Superior temporal gyrus (tissue), 1 donor: ENCODE data around the gene SLC37A3.
"Not testable (repeated sequence)": the region's sequence is repeated elsewhere in the genome, so short reads cannot be mapped to it uniquely, and the experiment has no call there.

ENCODE experiments used
- DNase-seq: peaks from one replicate; pipeline ENCODE4 v3.0.0-alpha.2; 2016; ENCODE audit errors: extremely low spot score

Gene SLC37A3, protein sequence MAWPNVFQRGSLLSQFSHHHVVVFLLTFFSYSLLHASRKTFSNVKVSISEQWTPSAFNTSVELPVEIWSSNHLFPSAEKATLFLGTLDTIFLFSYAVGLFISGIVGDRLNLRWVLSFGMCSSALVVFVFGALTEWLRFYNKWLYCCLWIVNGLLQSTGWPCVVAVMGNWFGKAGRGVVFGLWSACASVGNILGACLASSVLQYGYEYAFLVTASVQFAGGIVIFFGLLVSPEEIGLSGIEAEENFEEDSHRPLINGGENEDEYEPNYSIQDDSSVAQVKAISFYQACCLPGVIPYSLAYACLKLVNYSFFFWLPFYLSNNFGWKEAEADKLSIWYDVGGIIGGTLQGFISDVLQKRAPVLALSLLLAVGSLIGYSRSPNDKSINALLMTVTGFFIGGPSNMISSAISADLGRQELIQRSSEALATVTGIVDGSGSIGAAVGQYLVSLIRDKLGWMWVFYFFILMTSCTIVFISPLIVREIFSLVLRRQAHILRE

GRCh38 chr7:140397784-140398750 is at the start of gene SLC37A3:
SLC37A3 (minus strand) TSS chr7:140398530; CDS start chr7:140382526, 16,004 bp downstream.
- peak; percentile 85 for DNase-seq

GRCh38 chr7:140447841-140448240 is 49.5 kb upstream of the SLC37A3 start:
- DNase-seq: no peak

GRCh38 chr7:140446467-140446866 is 48.1 kb upstream of the SLC37A3 start:
- no peak for DNase-seq

DNA sequence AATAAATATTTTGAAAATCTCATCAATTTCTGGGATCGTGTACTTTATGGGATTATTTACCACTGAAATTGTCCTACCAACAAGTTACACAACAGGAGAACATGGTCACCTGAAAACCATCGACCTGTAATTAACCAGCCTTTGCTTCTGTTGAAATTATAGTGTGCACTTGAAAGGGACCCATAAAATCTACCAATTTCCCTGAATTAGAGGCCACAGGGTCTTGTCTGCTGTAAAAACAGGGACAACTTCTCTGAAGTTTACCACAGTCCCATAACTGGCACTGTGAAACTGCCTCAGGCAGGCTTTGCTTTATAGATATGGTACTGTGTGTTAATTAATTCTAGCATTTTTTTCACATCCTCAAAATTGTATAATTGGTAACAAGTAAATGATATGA is 43.2 kb upstream of the SLC37A3 start:
- DNase-seq: no peak

- DNase-seq: no peak
Observed at GRCh38 chr7:140440593-140440992, 42.3 kb upstream of the SLC37A3 start.

GRCh38 chr7:140439359-140439758 is 41.0 kb upstream of the SLC37A3 start:
- no peak for DNase-seq

DNA sequence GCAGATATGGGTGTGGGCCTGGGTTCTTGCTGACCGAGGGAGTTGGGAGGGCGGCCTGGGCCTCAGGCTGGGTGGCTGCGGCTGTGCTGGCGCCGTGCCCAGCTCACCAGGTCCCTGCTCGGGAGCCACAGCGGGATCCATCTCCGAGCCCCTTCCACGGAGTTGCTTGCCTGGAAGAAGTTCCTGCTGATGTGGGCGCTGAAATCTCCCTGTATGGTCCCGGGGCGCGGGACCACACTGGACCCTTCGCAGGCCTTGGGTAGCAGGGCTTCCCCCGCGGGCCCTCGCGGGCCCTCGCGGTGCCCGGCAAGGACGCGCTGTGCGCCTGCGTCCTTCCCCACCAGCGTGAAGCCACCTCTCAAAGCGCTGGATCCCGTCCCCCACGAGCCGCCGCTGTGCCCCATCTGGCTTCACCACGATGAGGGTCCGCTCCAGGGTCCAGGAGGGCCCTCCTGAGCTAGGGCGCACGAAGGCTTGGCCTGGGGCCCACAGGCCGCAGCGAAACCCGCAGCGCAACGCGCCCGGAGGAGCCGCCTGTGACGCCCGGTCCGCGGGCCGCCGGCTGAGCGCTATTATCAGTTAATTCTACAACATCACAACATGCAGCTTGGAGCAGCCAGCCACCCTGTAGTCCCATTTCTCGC is 37.0 kb upstream of the SLC37A3 start:
- no peak for DNase-seq

- DNase-seq: no peak
Observed at GRCh38 chr7:140433396-140433795, 35.1 kb upstream of the SLC37A3 start.

DNA sequence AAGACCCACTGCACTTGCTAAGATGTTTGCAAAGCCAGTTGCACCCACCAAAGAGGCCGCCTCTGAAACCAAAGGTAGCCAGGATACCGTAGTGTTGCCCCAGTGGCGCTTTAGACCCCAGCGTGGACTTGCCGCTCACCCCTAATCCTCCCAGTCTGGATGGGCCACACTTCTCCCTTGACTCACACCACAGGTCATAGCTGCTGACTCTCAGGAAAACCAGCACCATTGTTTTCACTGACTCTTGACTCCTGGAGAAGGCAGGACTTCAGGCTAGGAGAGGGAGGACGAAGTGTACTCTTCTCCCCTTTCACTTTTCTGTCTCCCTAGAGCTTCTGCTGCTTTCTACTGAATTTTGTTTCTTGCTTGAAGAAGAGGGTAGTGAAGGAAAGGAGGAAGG is 27.8 kb upstream of the SLC37A3 start:
- no peak for DNase-seq

DNA sequence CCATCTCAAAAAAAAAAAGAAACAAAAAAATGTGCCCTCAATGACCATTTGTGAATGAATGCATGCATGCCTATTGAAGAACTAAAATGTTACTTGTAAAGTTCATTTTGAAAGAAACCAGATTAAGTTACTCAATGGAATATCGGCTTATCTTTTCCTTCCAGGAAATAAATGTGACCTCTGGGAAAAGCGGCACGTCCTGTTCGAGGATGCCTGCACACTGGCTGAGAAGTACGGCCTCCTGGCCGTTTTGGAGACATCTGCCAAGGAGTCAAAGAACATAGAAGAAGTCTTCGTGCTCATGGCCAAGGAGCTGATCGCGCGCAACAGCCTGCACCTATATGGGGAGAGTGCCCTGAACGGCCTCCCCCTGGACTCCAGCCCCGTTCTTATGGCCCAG is 27.4 kb upstream of the SLC37A3 start:
- DNase-seq: no peak

DNA sequence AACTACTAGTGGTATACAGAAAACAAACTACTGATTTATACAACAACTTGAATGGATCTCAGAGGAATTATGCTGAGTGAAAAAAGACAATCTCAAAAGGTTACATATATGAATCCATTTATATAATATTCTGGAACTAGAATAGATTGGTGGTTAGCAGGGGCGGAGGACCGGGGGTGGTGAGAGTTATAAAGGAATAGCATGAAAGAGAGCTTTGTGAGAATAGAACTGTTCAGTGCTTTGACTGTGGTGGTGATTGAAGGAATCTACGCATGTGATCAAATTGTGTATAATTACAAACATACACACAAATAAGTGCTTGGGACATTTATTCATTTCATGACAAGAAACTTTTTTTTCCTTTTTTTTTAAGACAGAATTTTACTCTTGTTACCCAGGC is 25.2 kb upstream of the SLC37A3 start:
- DNase-seq: no peak

GRCh38 chr7:140421521-140421920 is 23.2 kb upstream of the SLC37A3 start:
- no peak for DNase-seq

DNA sequence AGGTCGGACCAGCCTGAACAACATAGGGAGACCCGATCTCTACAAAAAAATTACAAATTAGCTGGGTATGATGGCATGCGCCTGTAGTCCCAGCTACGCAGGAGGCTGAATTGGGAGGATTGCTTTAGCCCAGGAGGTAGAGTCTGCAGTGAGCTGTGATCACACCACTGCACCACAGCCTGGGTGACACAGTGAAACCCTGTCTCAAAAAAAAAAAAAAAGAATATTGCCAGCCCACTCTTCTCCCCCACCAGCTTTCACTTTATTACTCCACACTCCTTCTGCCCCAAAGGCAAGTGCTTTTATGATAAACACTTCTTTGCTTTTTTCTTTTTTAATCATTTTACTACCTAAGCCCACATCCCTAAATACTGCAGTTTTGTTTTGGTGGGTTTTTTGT is 20.3 kb upstream of the SLC37A3 start:
- no peak for DNase-seq

DNA sequence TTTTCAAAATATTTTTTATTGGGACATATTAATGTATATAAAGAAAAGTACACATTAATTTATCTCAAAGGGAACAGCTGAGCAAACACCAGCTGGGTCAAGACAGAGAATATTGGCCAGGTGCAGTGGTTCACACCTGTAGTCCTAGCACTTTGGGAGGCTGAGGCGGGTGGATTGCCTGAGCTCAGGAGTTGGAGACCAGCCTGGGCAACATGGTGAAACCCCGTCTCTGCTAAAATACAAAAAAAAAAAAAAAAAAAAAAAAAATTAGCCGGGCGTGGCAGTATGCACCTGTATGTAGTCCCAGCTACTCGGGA is 19.8 kb upstream of the SLC37A3 start:
- not testable (repeated sequence) for DNase-seq

GRCh38 chr7:140417456-140418155 is 19.3 kb upstream of the SLC37A3 start:
- no peak for DNase-seq

- DNase-seq: no peak
Observed at GRCh38 chr7:140416560-140416959, 18.2 kb upstream of the SLC37A3 start.

DNA sequence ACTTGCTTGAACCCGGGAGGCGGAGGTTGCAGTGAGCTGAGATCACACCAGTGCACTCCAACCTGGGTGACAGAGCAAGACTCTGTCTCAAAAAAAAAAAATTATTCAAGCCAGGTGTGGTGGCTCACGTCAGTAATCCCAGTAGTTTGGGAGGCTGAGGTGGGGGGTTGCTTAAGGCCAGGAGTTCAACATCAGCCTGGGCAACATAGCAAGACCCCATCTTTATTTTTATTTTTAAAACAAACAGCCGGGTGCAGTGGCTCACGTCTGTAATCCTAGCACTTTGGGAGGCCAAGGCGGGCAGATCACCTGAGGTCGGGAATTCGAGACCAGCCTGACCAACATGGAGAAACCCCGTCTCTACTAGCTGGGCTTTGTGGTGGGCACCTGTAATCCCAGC is 17.5 kb upstream of the SLC37A3 start:
- not testable (repeated sequence) for DNase-seq

DNA sequence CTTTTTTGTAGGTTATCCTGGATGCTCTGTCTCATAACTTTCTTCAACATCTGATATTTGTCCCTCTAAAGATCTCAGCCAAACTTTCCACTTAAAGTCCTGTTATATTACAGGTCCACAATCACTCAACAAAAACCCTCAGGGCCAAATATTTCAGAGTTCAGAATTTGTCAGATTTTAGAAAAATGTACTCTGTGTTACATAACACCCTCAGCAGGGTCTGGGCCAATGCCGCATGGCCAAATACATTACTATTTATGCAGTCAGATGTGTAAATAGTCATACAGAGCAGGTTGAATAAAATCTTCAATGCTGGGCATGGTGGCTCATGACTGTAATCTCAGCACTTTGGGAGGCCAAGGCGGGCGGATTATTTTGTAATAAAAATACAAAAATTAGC is 17.0 kb upstream of the SLC37A3 start:
- no peak for DNase-seq

GRCh38 chr7:140404565-140405065 is 6.3 kb upstream of the SLC37A3 start:
- DNase-seq: no peak

GRCh38 chr7:140403878-140404564 is 5.7 kb upstream of the SLC37A3 start, which contains the start of gene RAB19:
RAB19 (plus strand) TSS chr7:140404058; CDS start chr7:140407647, 3,589 bp downstream.
- no peak for DNase-seq
